GM21526 (cell line): ENCODE measurements around the gene FAM124B.

Source experiments
- ATAC-seq: cut with Tn5 transposase; IDR thresholded peaks from one replicate; pipeline ENCODE4 v1.9.1; 2021; ENCODE audit warnings: moderate library complexity; ENCODE audit not compliant: unreplicated experiment, low FRiP score

FAM124B gene

GRCh38 chr2:224401641-224402342 is at the start of gene FAM124B:
FAM124B (minus strand) TSS chr2:224402107; CDS start chr2:224401768, 339 bp downstream.
- no peak for ATAC-seq

GRCh38 chr2:224449212-224450147 is 47.6 kb upstream of the FAM124B start:
- no peak for ATAC-seq

DNA sequence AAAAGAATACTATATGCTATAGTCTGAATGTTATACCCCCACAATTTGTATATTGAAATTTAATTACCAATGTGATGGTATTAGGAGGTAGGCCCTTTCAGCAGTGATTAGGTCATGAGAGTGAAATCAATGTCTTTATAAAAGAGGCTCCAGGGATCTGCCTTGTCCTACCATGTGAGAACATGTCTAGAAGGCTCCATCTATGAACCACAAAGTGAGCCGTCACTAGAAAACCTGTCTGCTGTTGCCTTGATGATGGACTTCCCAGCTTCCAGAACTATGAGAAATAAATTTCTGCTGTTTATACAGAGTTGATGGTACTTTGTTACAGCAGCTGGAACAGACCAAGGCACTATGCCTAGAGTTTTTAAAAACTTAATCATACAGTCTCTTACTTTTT is 46.3 kb upstream of the FAM124B start:
- no peak for ATAC-seq

DNA sequence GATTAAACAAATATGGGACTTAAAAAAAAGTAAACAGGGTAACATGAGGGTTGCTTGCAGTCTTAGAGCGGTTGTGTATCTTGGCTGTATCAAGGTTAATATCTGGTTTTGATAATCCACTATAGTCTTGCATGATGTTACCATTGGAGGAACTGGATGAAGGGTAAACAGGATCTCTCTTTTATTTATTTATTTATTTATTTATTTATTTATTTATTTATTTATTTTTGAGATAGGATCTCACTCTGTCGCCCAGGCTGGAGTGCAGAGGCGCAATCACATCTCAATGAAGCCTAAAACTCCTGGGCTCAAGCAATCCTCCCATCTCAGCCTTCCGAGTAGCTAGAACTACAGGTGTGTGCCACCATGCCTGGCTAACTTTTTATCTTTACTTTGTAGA is 42.9 kb upstream of the FAM124B start:
- ATAC-seq = no peak

GRCh38 chr2:224444021-224444420 is 42.1 kb upstream of the FAM124B start:
- no peak for ATAC-seq

DNA sequence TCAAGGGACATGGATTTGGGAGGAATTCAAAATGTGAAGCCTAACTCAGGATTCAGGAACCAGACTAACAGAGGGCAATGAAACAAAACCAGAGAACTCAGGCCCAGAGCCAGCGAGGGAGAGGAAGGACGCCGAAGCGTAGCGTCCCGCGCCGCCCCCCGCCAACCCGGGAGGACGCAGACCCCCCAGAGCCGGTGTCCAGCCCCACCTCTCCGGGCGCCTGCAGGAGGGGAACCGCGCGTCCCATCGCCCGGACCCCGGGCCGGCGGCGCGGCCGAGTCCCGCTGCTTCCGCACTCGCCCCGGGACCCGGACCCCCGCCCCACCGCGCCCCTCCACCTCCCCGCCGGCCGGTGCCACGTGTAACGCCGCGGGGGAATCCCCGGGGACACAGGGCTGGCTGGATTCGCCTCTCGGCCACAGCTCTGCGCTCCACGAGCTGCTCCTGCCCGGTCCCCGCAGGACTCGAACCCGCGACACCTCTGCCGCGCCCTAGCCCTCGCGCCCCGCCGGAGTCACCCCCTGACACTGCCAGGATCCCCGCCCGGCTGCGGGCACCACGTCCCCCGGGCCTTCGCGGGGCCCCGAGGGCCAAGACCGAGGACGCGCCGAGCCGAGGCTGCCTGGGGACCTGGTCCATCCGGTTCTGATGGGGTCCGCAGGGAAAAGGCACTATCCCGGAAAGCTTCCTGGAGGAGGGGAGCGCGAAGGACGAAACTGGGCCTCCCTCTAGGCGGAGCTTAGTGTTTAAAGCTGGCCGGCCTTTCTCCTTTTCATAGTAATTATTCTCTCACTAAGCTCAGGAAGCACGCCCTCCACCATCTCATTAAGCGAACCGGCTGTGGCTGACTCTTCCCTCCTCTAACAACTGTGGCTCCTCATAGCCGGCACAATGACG is 40.4 kb upstream of the FAM124B start:
- ATAC-seq = no peak

GRCh38 chr2:224440988-224441387 is 39.1 kb upstream of the FAM124B start:
- no peak for ATAC-seq

GRCh38 chr2:224438726-224439125 is 36.8 kb upstream of the FAM124B start:
- no peak for ATAC-seq

DNA sequence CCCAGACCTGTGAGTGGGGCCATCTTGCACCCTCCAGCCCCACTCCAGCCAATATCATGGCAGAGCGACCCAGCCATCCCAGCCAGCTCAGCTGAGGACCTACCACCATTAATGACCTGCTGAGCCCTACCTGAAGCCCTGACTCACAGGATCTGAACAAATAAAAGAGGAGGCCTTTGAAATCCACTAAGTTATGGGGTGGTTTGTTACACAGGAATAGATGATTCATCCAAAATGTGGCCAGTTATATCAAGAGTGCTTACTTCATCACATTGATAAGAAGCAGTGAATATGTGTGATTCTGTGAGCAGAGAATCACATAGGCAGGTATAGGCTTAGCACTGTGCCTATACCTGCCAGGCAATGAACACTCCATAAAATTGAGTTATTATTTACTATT is 34.7 kb upstream of the FAM124B start:
- no peak for ATAC-seq

GRCh38 chr2:224434618-224435017 is 32.7 kb upstream of the FAM124B start:
- no peak for ATAC-seq

DNA sequence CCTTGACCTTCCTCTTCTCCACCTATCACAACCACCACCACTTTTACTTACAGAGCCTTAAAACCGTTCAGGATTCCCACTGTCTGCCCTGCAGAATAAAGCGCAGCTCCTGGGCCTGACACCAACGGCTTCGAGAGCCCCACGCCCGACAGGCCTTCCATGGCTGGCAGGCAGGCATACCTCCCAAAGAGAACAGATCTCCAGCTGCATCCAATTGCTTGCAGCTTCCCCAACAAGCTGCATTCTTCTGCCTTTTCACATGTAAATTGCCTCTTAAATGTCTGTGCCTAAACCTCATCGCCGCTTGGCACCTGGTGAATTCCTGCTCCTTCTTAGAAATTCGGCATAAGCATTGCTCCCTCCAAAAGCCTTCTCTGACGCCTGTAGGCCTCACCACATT is 31.5 kb upstream of the FAM124B start:
- no peak for ATAC-seq

DNA sequence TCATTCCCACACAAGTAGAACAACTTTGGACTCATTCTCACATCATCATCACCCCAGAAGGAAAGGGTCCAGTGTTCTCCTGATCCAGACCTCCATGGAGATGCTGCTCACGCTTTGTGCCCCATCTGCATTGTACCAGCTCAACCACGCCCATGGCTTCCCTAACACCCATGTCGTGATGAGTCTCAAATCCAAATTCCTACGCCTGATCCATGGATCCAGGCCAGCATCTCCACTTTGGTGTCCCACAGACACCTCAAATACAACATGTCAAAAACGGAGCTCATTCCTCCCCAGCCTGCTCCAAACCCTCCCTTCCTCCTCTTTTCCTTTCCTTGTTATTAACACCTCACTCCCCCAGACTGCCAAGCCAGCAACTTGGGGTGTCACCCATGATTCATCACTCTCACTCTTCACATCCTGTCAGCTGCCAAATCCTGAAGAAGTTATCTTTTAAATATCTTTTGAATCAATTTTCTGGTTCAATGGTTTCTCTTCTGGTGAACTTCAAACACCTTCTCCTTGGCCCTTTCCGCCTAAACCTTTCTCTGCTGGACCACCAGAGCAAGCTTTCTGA is 30.2 kb upstream of the FAM124B start:
- no peak for ATAC-seq

- no peak for ATAC-seq
Measured at GRCh38 chr2:224429441-224429810, 27.5 kb upstream of the FAM124B start.

GRCh38 chr2:224428787-224429440 is 27.0 kb upstream of the FAM124B start:
- ATAC-seq = no peak

GRCh38 chr2:224427471-224427870 is 25.6 kb upstream of the FAM124B start:
- no peak for ATAC-seq

GRCh38 chr2:224426656-224427055 is 24.7 kb upstream of the FAM124B start:
- no peak for ATAC-seq

DNA sequence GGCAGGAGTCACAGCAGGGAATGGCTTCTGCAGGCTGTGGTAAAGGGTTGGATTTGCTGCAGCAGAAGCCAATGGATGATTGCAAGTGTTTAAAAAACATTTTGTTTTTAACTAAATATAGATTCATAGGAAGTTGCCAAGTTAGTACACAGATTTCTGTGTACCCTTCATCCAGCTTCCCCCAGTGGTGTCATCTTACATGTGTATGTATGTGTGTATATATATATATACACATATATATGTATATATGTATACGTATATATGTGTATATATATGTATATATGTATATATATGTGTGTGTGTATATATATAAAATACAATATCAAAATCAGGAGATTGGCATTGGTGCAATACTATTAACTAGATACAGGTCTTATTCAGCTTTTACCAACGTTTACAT is 19.2 kb upstream of the FAM124B start:
- ATAC-seq = no peak

- ATAC-seq = no peak
Measured at GRCh38 chr2:224417947-224418346, 16.0 kb upstream of the FAM124B start.

DNA sequence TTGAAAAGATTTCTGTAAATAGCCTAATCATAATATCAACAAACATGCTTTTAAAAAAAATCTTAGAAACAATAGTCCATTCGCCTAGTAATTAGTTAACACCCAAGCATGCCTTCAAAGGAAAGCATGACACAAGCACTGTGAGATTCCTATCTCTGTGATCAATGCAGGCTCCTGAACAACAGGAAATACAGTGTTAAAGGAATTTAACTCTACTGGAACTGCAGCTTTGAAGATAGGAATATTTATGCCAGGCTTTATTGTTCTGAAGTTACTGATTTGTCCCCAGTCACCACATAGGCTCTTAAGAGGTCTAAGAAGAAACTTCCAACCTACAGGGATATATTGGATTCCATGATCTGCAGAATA is 15.4 kb upstream of the FAM124B start:
- no peak for ATAC-seq
